Bone marrow (tissue), 2 donors: Measurements from ENCODE around the gene CAMSAP1.
A peak's percentile ranks its signal among the peaks of the same experiment; 100 is the strongest.
"Not testable (repeated sequence)": the region's sequence is repeated elsewhere in the genome, so short reads cannot be mapped to it uniquely, and the experiment has no call there.

Experiments used
- DNase-seq, 2 donors: peaks; one replicate each; lab custom pipeline; 2025; lab: John Stamatoyannopoulos, UW

Gene CAMSAP1, protein sequence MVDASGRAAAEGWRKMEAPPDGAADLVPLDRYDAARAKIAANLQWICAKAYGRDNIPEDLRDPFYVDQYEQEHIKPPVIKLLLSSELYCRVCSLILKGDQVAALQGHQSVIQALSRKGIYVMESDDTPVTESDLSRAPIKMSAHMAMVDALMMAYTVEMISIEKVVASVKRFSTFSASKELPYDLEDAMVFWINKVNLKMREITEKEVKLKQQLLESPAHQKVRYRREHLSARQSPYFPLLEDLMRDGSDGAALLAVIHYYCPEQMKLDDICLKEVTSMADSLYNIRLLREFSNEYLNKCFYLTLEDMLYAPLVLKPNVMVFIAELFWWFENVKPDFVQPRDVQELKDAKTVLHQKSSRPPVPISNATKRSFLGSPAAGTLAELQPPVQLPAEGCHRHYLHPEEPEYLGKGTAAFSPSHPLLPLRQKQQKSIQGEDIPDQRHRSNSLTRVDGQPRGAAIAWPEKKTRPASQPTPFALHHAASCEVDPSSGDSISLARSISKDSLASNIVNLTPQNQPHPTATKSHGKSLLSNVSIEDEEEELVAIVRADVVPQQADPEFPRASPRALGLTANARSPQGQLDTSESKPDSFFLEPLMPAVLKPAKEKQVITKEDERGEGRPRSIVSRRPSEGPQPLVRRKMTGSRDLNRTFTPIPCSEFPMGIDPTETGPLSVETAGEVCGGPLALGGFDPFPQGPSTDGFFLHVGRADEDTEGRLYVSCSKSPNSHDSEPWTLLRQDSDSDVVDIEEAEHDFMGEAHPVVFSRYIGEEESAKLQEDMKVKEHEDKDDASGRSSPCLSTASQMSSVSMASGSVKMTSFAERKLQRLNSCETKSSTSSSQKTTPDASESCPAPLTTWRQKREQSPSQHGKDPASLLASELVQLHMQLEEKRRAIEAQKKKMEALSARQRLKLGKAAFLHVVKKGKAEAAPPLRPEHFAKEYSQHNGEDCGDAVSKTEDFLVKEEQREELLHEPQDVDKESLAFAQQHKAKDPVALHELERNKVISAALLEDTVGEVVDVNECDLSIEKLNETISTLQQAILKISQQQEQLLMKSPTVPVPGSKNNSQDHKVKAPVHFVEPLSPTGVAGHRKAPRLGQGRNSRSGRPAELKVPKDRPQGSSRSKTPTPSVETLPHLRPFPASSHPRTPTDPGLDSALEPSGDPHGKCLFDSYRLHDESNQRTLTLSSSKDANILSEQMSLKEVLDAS (N-terminal part only)

DNA sequence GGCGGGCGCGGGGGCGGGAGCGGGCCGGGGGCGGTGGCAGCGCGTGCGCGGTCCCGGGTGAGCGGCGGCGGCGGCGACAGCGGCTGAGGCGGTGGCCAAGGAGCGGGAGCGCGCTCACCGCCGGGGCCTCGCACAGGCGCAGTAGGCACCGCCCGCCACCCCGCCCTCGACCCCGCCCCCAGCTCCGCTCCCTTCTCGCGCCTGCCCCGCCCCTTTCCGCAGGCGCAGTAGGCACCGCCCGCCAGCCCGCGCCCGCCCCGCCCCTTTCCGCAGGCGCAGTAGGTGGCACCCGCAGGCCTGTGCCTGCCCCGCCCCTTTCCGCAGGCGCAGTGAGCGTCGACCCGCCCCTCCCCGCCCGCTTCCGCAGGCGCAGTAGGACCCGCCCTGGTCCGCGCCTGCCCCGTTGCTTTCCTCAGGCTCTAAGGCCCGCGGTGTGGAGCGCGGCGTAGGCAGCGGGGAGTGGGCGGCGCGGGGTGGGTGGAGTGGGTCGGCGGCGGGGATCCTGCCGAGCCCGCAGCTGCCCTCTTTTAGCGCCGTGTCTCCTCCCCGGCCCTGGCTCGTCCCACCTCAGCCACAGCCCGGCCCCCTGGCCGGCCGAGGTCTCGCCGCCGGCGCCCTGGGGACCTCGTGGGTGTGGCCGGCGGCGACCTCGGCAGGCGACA is at the start of gene CAMSAP1:
TSS of gene CAMSAP1 (minus strand) at position 116 of the 662 bp plus-strand sequence. CDS start 387 bp downstream, outside the sequence.
- peak; percentile 83 to 91 for DNase-seq

DNA sequence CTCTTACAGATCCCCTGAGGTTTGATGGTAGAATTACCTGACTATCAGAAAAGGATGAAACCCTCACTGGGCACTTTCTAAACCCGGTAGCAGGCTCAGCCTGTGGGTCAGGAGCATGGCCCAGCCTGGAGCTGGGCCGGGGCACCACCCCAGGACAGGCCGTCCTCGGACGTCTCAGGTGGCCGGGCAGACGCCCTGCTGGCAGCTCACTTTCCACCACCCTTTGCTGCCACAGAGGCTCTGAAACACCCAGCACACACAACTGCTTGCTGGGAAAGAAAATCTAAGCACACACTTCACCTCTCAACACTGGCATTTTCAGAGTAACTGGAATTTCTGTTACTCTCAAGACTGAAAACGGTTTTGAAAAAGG is 49.4 kb upstream of the CAMSAP1 start:
- no peak for DNase-seq

DNA sequence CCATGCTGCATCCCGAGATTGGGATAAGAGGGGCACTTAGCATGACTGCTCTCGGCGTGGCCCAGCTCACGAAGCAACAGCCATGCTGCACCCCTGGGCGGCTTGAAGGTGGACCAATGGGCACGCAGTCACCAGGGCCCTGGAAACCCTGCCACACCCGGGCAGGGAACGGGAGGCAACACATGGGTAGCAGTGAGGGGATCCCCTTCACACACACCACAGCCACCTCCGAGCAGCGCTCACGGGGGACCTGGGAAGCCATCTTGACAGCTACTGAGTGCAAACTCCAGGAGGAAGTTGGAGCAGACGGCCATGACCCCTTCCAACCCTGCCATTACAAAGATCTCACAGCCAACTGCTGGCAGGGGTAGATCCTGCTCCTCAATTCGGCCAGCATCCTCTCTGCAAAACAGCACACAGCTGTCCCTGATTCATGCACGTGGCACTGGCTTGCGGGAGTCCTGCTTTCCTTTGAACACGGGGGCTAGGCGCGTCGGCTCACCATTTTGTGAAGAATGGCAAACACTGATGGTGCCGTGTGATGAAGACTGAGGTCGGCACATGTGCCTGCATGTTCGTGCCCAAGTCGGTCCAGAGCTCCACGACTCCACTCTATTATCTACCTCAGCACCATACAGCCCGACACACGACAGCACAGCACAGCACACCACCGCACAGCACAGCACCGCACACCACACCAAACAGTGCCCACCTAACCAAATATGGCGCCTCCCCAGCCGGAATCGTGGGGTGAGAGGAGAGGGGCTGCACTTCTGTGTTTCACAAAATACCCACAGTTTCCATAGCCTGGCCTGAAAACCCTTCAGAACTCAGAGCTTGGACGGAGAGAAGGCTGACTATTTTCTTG is 48.8 kb upstream of the CAMSAP1 start:
- no peak for DNase-seq

GRCh38 chr9:135952664-135953206 is 45.4 kb upstream of the CAMSAP1 start:
- DNase-seq, result no peak

DNA sequence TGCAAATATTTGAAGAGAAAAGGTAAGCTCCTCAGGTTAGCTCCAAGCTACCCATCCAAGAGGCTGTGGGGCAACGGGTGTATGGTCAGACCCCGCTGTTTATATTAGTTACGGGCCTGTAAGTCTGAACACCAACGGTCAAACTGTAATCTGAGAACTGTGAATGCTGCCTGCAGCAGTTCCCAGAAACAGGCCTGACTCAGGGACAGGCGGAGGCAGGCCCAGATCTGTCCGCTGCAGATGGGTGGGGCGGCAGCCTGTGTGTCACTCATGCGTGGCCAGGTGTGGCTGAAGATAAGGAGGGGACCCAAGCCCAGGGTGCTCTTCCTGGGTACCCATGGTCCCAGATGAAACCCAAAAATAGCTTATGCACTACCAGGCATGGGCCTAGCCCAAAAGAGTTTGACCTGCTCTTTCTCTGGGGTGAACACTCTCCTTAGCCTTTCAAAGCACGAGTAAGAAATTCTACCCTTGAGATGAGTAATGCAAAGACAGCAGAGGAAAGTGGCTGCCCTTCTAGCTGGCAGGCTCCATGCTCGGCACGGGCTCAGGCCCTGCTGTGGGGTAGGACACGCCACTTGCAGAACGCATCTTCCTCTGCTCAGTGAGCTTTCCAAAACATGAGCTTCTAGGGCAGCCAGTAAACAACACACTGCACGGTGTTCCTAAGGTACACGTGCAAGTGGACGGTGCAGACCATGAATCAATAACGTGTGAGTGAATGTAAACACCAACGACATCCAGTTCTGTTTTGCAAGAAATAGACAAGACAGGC is 44.7 kb upstream of the CAMSAP1 start:
- no peak for DNase-seq

DNA sequence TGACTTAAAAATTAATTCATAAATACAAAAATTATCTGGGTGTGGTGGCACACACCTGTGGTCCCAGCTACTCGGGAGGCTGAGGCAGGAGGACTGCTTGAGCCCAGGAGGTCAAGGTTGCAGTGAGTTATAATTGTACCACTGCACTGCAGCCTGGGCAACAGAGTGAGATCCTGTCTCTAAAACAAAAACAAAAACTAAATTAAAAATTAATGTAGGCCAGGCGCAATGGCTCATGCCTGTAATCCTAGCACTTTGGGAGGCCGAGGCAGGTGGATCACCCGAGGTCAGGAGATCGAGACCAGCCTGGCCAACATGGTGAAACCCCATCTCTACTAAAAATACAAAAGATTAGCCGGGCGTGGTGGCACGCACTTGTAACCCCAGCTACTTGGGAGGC is 44.0 kb upstream of the CAMSAP1 start:
- not testable (repeated sequence) for DNase-seq

DNA sequence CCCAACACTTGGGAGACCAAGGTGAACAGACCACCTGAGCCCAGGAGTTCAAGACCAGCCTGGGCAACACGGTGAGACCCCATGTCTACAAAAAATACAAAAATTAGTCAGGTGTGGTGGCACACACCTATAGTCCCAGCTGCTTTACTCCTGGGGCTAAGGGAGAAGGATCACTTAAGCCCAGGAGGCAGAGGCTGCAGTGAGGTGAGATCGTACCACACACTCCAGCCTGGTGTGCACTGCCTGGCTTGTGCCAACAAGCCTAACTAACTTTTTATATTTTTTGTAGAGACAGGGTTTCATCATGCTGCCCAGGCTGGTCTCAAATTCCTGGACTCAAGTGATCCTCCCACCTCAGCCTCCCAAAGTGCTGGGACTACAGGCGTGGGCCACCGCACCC is 43.5 kb upstream of the CAMSAP1 start:
- not testable (repeated sequence) for DNase-seq

DNA sequence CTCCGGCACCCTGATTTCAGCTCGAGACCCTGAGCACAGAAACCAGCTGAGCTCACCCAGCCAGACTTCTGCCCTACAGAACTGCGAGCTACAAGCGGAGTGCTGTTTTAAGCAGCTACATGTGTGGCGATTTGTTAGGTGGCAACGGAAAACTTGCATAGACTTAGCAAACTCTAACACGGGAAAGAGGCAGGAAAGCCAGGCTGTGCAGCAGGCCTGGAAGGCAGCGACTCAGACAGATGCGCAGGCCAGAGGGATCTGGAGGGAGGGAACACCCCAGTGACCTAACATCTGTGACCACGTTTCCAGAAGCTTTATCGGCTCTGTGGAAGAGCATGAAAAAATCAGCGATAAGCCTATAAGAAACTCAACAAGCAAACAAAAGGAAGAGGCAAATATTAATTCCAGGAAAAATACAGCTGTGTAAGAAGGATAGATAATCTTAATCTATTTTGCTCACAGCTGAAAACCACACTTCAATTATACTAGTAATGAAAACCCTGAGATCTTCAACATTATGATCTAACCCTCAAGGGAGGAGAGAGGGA is 42.9 kb upstream of the CAMSAP1 start:
- no peak for DNase-seq

DNA sequence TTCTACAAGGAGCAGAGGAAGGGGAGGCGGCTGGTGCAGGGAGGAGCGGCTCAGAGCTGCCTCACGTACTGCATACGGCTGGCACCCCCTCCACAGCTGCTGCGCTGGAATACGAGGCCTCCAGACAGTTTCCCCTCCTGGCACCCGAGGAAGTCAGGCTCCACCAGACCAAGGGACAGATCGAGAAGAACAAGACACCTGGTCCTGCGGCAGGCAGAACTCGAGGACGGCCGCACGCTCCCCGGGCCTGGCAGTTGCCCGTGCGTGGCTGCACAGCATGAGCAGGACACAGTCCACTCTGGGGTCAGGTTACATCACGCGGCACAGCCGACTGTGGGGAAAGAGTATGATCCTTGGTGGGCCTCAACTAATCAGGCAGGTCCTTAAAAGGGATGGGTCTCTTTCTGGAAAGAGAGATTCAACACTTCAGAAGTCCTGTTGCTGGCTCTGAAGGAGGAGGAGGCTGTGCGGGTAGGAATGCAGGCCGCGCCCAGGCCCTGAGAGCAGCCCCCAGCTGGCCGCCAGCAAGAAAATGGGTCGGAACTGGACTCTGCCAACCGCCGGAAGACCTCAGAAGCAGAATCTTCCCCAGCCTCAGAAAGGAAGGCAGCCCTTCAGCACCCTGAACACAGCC is 42.3 kb upstream of the CAMSAP1 start:
- no peak for DNase-seq

- no peak for DNase-seq
Observed at GRCh38 chr9:135948968-135949367, 41.6 kb upstream of the CAMSAP1 start.

GRCh38 chr9:135948446-135948845 is 41.1 kb upstream of the CAMSAP1 start:
- no peak for DNase-seq

- DNase-seq, result no peak
Observed at GRCh38 chr9:135947582-135947981, 40.2 kb upstream of the CAMSAP1 start.

DNA sequence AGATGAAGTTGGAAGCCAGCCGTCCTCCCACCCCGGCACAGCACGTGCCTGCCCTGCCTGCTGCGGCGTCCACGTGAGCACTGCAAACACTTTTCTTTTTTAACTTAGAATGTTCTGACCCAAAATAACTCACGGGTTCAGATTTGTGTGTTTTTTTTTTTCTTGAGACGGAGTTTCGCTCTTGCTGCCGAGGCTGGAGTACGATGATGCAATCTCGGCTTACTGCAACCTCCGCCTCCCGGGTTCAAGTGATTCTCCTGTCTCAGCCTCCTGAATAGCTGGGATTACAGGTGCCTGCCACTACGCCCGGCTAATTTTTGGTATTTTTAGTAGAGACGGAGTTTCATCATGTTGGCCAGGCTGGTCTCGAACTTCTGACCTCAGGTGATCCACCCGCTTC is 39.8 kb upstream of the CAMSAP1 start:
- not testable (repeated sequence) for DNase-seq

DNA sequence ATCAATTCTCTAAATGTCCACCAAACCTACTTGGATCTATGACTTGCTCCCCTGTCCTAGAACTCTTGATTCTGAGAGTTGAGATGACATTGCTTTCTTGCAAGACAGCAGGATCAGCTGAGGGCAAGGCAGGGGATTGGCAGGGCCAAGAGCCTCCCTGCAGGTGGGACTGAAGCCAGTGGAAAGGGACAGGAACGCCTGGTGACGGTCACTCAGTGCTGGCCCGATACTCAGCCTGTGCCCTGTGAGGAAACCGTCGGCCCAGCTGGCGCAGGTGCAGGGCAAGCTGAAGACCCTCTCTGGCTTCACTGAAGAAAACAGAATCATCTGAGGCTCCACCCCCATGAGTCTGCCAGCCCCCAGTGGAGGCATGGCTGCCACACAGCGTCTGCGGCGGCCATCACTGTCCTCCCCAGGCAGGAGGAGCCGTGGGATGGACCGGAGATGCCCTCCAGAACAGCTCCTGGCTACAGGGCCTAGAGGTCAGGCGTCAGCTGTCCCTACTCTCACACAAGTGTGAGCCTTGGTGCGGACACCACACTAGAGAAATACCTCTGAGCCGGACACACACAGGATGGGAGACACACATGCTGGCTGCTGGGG is 39.1 kb upstream of the CAMSAP1 start:
- no peak for DNase-seq

DNA sequence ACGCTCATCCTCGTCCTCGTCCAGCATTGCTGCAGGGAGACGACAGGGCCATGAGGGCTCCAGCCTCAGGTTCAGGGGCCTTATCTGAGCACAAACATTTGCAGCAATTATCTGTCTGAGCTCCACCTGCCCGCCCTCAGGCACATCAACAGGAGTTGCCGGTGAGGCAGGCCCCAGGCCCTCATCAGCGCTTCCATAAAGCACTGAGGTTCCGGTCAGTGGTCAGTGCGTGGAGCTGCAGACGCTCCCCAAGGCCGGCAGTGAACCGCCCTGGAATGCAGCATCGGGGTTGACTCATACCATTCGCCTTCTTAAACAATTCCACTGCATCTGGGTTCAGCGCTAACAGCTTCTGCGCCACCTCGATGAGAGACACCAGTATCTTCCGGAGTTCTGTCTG is 38.6 kb upstream of the CAMSAP1 start:
- DNase-seq, result no peak

DNA sequence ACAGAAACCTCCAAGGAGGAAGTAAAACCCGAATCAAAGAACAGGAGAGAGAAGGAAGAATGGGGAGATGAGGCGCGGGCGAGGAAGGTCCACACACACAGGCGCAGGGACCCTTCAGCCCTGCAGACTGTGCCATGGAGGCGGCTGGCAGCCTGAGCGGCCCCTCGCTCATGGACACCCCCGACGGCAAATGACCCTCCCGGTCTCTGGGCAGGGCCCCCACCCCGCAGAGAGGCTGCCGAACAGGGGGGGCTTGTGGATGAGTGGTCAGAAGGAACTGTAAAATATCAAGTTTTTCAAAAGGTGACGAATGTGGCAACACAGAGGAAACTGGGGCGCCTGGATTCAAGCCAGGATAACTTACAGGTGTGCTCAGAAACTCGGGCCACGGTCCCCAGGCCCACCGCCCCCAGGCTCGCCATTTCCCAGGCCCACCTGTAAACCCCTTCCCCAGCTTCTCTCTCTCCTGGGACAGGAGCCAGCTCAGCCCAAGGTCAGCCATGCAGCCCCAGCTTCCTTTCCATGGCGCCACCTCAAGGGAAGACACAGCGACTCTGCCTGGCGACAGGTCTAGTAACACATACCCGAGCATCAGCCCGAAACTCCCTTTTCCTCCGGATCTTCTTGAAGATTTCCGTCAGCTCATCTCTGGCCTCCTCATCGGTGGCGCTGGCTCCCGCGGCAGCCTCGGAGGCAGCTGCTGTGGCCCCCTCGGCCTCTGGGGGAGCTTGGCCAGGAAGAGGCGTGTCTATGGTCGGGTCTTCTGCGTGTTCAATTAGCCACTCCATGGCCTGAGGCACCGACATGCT is 37.3 kb upstream of the CAMSAP1 start:
- no peak for DNase-seq

- not testable (repeated sequence) for DNase-seq
Observed at GRCh38 chr9:135943604-135944003, 36.3 kb upstream of the CAMSAP1 start.
